HepG2 (cell line): Measurements from ENCODE around the gene DHRS1.
A peak's percentile ranks its signal among the peaks of the same experiment; 100 is the strongest.

ENCODE experiments used
- CEBPB ChIP-seq: IDR thresholded peaks from 2 replicates; pipeline ENCODE4 v1.6.1; 2011; ENCODE audit warnings: low read depth, low read length, improper control_type of control experiment, borderline replicate concordance
- HOXA9 ChIP-seq: sonication (generic); formaldehyde crosslinking; IDR thresholded peaks from 2 replicates; pipeline ENCODE4 v1.8.1; 2022; ENCODE audit warnings: missing genetic modification reagents, mild to moderate bottlenecking, moderate library complexity, borderline replicate concordance
- KDM4B ChIP-seq: sonication (generic); formaldehyde crosslinking; IDR thresholded peaks from 2 replicates; pipeline ENCODE4 v1.4.0; 2020; ENCODE audit warnings: missing genetic modification reagents
- MTA1 ChIP-seq: sonication (generic); formaldehyde crosslinking; IDR thresholded peaks from 2 replicates; pipeline ENCODE4 v1.4.0; 2020; ENCODE audit warnings: missing genetic modification reagents, mild to moderate bottlenecking, borderline replicate concordance
- POLR2A ChIP-seq, 2 experiments: IDR thresholded peaks; 2 replicates each; pipeline ENCODE4 v1.6.1; 2011; ENCODE audit warnings: low read depth in 2 of 2, low read length in 2 of 2, mild to moderate bottlenecking in 1 of 2, moderate library complexity in 1 of 2; ENCODE audit not compliant: insufficient read depth in 1 of 2
- TBP ChIP-seq: sonication (generic); formaldehyde crosslinking; IDR thresholded peaks from 2 replicates; pipeline ENCODE4 v1.5.0; 2020; ENCODE audit warnings: missing genetic modification reagents
- ZNF235 ChIP-seq: sonication (generic); formaldehyde crosslinking; IDR thresholded peaks from 2 replicates; pipeline ENCODE4 v1.8.1; 2023; ENCODE audit warnings: mild to moderate bottlenecking, missing genetic modification reagents, borderline replicate concordance
- ZNF3 ChIP-seq: IDR thresholded peaks from 2 replicates; pipeline ENCODE4 v1.7.0; 2017; ENCODE audit warnings: inconsistent platforms
- ZNF564 ChIP-seq: sonication (generic); formaldehyde crosslinking; IDR thresholded peaks from 2 replicates; pipeline ENCODE4 v1.8.1; 2023; ENCODE audit warnings: mild to moderate bottlenecking, missing genetic modification reagents
- ZSCAN31 ChIP-seq: sonication (generic); formaldehyde crosslinking; IDR thresholded peaks from 2 replicates; pipeline ENCODE4 v1.5.0; 2020; ENCODE audit warnings: low read depth, mild to moderate bottlenecking, missing genetic modification reagents
- TF ChIP-seq, protein P1 (sequence below): sonication (generic); formaldehyde crosslinking; IDR thresholded peaks from 2 replicates; pipeline ENCODE4 v1.5.0; 2020; ENCODE audit warnings: mild to moderate bottlenecking, missing genetic modification reagents, moderate library complexity
- TF ChIP-seq, protein P2 (sequence below), 2 experiments: sonication (generic) in 1 of 2; formaldehyde crosslinking in 1 of 2; IDR thresholded peaks; 2 replicates each; pipeline versions ENCODE4 v1.5.1 to v1.6.1; 2011 to 2020; ENCODE audit warnings: borderline replicate concordance in 1 of 2, low read depth in 1 of 2, low read length in 1 of 2, mild to moderate bottlenecking in 1 of 2, missing genetic modification reagents in 1 of 2, moderate library complexity in 1 of 2
- TF ChIP-seq, protein P3 (sequence below): sonication (generic); formaldehyde crosslinking; IDR thresholded peaks from 2 replicates; pipeline ENCODE4 v1.5.0; 2020; ENCODE audit warnings: missing genetic modification reagents
- TF ChIP-seq, protein P4 (sequence below): sonication (generic); formaldehyde crosslinking; IDR thresholded peaks from 2 replicates; pipeline ENCODE4 v1.9.0; 2021; ENCODE audit warnings: missing genetic modification reagents, mild to moderate bottlenecking, borderline replicate concordance

DNA sequence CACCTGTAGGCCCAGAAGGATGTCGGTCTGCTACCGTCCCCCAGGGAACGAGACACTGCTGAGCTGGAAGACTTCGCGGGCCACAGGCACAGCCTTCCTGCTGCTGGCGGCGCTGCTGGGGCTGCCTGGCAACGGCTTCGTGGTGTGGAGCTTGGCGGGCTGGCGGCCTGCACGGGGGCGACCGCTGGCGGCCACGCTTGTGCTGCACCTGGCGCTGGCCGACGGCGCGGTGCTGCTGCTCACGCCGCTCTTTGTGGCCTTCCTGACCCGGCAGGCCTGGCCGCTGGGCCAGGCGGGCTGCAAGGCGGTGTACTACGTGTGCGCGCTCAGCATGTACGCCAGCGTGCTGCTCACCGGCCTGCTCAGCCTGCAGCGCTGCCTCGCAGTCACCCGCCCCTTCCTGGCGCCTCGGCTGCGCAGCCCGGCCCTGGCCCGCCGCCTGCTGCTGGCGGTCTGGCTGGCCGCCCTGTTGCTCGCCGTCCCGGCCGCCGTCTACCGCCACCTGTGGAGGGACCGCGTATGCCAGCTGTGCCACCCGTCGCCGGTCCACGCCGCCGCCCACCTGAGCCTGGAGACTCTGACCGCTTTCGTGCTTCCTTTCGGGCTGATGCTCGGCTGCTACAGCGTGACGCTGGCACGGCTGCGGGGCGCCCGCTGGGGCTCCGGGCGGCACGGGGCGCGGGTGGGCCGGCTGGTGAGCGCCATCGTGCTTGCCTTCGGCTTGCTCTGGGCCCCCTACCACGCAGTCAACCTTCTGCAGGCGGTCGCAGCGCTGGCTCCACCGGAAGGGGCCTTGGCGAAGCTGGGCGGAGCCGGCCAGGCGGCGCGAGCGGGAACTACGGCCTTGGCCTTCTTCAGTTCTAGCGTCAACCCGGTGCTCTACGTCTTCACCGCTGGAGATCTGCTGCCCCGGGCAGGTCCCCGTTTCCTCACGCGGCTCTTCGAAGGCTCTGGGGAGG is 11.3 kb upstream of the DHRS1 start, which contains the start of gene LTB4R:
- TF ChIP-seq ZNF3 = no peak
- TF ChIP-seq, protein P1, sequence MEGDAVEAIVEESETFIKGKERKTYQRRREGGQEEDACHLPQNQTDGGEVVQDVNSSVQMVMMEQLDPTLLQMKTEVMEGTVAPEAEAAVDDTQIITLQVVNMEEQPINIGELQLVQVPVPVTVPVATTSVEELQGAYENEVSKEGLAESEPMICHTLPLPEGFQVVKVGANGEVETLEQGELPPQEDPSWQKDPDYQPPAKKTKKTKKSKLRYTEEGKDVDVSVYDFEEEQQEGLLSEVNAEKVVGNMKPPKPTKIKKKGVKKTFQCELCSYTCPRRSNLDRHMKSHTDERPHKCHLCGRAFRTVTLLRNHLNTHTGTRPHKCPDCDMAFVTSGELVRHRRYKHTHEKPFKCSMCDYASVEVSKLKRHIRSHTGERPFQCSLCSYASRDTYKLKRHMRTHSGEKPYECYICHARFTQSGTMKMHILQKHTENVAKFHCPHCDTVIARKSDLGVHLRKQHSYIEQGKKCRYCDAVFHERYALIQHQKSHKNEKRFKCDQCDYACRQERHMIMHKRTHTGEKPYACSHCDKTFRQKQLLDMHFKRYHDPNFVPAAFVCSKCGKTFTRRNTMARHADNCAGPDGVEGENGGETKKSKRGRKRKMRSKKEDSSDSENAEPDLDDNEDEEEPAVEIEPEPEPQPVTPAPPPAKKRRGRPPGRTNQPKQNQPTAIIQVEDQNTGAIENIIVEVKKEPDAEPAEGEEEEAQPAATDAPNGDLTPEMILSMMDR (CRISPR knock-in tag) = no peak
- no peak for TF ChIP-seq CEBPB
- TF ChIP-seq HOXA9 (CRISPR knock-in tag) = no peak
- TF ChIP-seq TBP = no peak
- TF ChIP-seq, protein P2, sequence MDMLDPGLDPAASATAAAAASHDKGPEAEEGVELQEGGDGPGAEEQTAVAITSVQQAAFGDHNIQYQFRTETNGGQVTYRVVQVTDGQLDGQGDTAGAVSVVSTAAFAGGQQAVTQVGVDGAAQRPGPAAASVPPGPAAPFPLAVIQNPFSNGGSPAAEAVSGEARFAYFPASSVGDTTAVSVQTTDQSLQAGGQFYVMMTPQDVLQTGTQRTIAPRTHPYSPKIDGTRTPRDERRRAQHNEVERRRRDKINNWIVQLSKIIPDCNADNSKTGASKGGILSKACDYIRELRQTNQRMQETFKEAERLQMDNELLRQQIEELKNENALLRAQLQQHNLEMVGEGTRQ (IDR thresholded peaks at IDR 0.05; ENCODE audit: low read depth, low read length) = no peak
- TF ChIP-seq, protein P2 (CRISPR knock-in tag; IDR thresholded peaks at IDR 0.05; ENCODE audit: borderline replicate concordance) = no peak
- no peak for TF ChIP-seq ZNF564 (CRISPR knock-in tag)
- TF ChIP-seq, protein P3, sequence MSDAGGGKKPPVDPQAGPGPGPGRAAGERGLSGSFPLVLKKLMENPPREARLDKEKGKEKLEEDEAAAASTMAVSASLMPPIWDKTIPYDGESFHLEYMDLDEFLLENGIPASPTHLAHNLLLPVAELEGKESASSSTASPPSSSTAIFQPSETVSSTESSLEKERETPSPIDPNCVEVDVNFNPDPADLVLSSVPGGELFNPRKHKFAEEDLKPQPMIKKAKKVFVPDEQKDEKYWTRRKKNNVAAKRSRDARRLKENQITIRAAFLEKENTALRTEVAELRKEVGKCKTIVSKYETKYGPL (CRISPR knock-in tag) = no peak
- TF ChIP-seq POLR2A (IDR thresholded peaks at IDR 0.05; ENCODE audit: insufficient read depth in 1 of 2, low read depth in 2 of 2, low read length in 2 of 2) = no peak
- no peak for TF ChIP-seq KDM4B (CRISPR knock-in tag)
- TF ChIP-seq ZSCAN31 (CRISPR knock-in tag) = no peak
- 0 out of 2 replicates have a peak, but pooled peaks have one; percentile 18 for TF ChIP-seq MTA1
- TF ChIP-seq ZNF235 (CRISPR knock-in tag) = no peak
- TF ChIP-seq, protein P4, sequence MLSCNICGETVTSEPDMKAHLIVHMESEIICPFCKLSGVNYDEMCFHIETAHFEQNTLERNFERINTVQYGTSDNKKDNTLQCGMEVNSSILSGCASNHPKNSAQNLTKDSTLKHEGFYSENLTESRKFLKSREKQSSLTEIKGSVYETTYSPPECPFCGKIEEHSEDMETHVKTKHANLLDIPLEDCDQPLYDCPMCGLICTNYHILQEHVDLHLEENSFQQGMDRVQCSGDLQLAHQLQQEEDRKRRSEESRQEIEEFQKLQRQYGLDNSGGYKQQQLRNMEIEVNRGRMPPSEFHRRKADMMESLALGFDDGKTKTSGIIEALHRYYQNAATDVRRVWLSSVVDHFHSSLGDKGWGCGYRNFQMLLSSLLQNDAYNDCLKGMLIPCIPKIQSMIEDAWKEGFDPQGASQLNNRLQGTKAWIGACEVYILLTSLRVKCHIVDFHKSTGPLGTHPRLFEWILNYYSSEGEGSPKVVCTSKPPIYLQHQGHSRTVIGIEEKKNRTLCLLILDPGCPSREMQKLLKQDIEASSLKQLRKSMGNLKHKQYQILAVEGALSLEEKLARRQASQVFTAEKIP (CRISPR knock-in tag) = no peak
